ENCODE measurements around the gene RNF126.

RNF126 gene

GRCh38 chr19:641702-642101 is 21.3 kb downstream of the RNF126 start:
- H3K36me3 ChIP-seq (ENCODE audit: insufficient read depth, low read length), result peaks cover 32% of the 10 kb centered on the region
- no peaks in the 10 kb centered on the region for H4K20me1 ChIP-seq (ENCODE audit: insufficient read depth, low read length)
- no peaks in the 10 kb centered on the region for H3K9me2 ChIP-seq (ENCODE audit: low read depth, low read length)
- H3K4me3 ChIP-seq (ENCODE audit: low read depth, low read length, poor library complexity, severe bottlenecking), result no peak overlapping the region
- H3K27ac ChIP-seq (ENCODE audit: low read depth, low read length, poor library complexity, severe bottlenecking), result no peak overlapping the region
- peak overlapping the region; percentile 10; the same call in 1 of the 2 replicates for H3K4me2 ChIP-seq (ENCODE audit: low read length)
- peaks cover 4% of the 10 kb centered on the region; the same call in 1 of the 2 replicates for H3K27me3 ChIP-seq (ENCODE audit: insufficient read depth, low read length)
- H3K9ac ChIP-seq (ENCODE audit: low read length), result no peak overlapping the region
- H2AFZ ChIP-seq (ENCODE audit: low read length), result no peak overlapping the region
- H3K9me3 ChIP-seq (ENCODE audit: low read length), result no peaks in the 10 kb centered on the region
- H3K79me2 ChIP-seq (ENCODE audit: insufficient read depth, low read length), result no peaks in the 10 kb centered on the region
- no peaks in the 10 kb centered on the region; the same call in 1 of the 2 replicates for H3F3A ChIP-seq (ENCODE audit: insufficient read depth, low read length)
- TF ChIP-seq CTCF (IDR thresholded peaks at IDR 0.05; ENCODE audit: low read length) (no peak), EZH2 (IDR thresholded peaks at IDR 0.05; ENCODE audit: borderline replicate concordance, low read length) (no peak)
- H3K4me1 ChIP-seq (ENCODE audit: insufficient read depth, low read length, severe bottlenecking), result peaks cover 18% of the 10 kb centered on the region

- no peaks in the 10 kb centered on the region; the same call in 1 of the 2 replicates for H3F3A ChIP-seq (ENCODE audit: insufficient read depth, low read length)
- no peak overlapping the region for H3K4me3 ChIP-seq (ENCODE audit: low read depth, low read length, poor library complexity, severe bottlenecking)
- no peaks in the 10 kb centered on the region for H3K79me2 ChIP-seq (ENCODE audit: insufficient read depth, low read length)
- TF ChIP-seq EZH2 (IDR thresholded peaks at IDR 0.05; ENCODE audit: borderline replicate concordance, low read length) (no peak), CTCF (IDR thresholded peaks at IDR 0.05; ENCODE audit: low read length) (no peak)
- H3K9me3 ChIP-seq (ENCODE audit: low read length), result no peaks in the 10 kb centered on the region
- peaks cover 18% of the 10 kb centered on the region for H3K4me1 ChIP-seq (ENCODE audit: insufficient read depth, low read length, severe bottlenecking)
- H3K27ac ChIP-seq (ENCODE audit: low read depth, low read length, poor library complexity, severe bottlenecking), result no peak overlapping the region
- no peaks in the 10 kb centered on the region for H3K9me2 ChIP-seq (ENCODE audit: low read depth, low read length)
- peaks cover 4% of the 10 kb centered on the region; the same call in 1 of the 2 replicates for H3K27me3 ChIP-seq (ENCODE audit: insufficient read depth, low read length)
- no peaks in the 10 kb centered on the region for H4K20me1 ChIP-seq (ENCODE audit: insufficient read depth, low read length)
- H3K4me2 ChIP-seq (ENCODE audit: low read length), result peak overlapping the region; percentile 67
- H2AFZ ChIP-seq (ENCODE audit: low read length), result no peak overlapping the region
- H3K9ac ChIP-seq (ENCODE audit: low read length), result no peak overlapping the region
- H3K36me3 ChIP-seq (ENCODE audit: insufficient read depth, low read length), result peaks cover 22% of the 10 kb centered on the region
Observed at GRCh38 chr19:640606-641189, 22.3 kb downstream of the RNF126 start.

DNA sequence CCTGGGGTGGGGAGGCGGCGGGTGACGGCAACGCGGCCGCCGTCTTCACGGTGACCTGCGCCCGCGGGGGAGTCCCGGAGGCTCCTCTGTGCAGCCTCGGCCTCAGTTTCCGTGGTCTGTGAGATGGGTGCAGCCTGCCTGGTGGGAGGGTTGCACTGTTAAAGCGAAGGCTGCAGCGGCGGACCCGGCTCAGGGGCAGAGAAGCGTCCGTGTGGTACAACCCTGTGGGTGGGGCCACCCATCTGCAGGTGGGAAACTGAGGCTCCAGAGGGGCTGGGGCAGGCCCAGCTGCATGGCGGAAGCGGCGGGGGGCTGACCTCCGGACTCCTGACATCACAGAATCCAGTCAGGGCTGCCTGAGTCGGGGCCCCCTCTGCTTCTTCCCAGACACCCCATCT is 22.9 kb downstream of the RNF126 start:
- no peaks in the 10 kb centered on the region for H3K79me2 ChIP-seq (ENCODE audit: insufficient read depth, low read length)
- H2AFZ ChIP-seq (ENCODE audit: low read length), result no peak overlapping the region
- H3K9ac ChIP-seq (ENCODE audit: low read length), result peak overlapping the region; percentile 21; the same call in 1 of the 2 replicates
- no peaks in the 10 kb centered on the region for H3K9me3 ChIP-seq (ENCODE audit: low read length)
- H3F3A ChIP-seq (ENCODE audit: insufficient read depth, low read length), result no peaks in the 10 kb centered on the region; the same call in 1 of the 2 replicates
- peaks cover 17% of the 10 kb centered on the region for H3K36me3 ChIP-seq (ENCODE audit: insufficient read depth, low read length)
- H3K4me2 ChIP-seq (ENCODE audit: low read length), result peak overlapping the region; percentile 67
- no peak overlapping the region for H3K27ac ChIP-seq (ENCODE audit: low read depth, low read length, poor library complexity, severe bottlenecking)
- no peak for TF ChIP-seq EZH2 (IDR thresholded peaks at IDR 0.05; ENCODE audit: borderline replicate concordance, low read length)
- TF ChIP-seq CTCF (IDR thresholded peaks at IDR 0.05; ENCODE audit: low read length), result no peak
- no peaks in the 10 kb centered on the region for H4K20me1 ChIP-seq (ENCODE audit: insufficient read depth, low read length)
- H3K27me3 ChIP-seq (ENCODE audit: insufficient read depth, low read length), result peaks cover 4% of the 10 kb centered on the region; the same call in 1 of the 2 replicates
- H3K4me1 ChIP-seq (ENCODE audit: insufficient read depth, low read length, severe bottlenecking), result peaks cover 18% of the 10 kb centered on the region
- H3K4me3 ChIP-seq (ENCODE audit: low read depth, low read length, poor library complexity, severe bottlenecking), result peak overlapping the region; percentile 58
- no peaks in the 10 kb centered on the region for H3K9me2 ChIP-seq (ENCODE audit: low read depth, low read length)
